UCSD-AML1 (cell line): ENCODE data around the gene LONRF3.
"Not testable (repeated sequence)": the region's sequence is repeated elsewhere in the genome, so short reads cannot be mapped to it uniquely, and the experiment has no call there.

Experiments used
- DNase-seq: peaks from one replicate; lab custom pipeline; 2025; ENCODE audit not compliant: unreplicated experiment; lab: John Stamatoyannopoulos, UW

The LONRF3 gene

DNA sequence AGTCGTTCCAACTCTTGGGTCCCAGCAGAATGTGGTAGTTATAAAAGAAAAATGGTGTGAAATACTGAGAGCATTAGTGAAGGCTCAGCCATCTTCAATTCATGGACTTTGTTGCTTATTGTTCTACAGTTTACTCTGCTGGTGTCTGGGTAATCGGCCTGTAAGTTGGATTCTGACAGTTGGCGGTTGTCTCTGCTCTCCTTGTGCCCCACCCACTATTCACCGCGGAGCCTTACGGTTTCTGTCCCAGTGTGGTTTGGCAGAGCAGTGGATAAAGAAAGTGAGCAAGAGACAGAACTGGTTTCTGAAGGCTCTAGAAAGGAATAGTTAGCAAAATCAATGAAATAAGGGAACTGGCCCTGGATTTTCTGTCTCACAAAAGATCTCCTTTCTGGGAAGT is 9.1 kb downstream of the LONRF3 start:
- DNase-seq = no peak

DNA sequence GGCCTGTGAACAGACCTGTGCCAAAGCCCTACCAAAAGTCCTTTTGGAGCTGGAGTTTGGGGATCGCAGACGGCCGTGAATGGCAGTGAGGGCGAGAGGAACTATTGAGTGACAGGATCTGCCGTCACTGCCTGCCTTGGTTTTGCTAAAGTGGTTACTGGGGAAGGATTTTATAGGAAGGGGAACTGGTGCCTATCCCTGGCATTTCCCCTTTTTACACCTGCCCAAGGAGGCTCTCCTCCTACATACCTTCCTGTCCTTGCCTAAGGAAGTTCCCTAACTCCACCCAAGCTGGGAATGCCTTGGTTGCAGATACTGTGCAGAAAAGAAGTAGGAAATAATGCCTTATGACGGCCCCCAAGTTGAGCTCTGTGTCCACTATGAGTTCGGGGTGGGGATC is 14.5 kb downstream of the LONRF3 start:
- DNase-seq = no peak

DNA sequence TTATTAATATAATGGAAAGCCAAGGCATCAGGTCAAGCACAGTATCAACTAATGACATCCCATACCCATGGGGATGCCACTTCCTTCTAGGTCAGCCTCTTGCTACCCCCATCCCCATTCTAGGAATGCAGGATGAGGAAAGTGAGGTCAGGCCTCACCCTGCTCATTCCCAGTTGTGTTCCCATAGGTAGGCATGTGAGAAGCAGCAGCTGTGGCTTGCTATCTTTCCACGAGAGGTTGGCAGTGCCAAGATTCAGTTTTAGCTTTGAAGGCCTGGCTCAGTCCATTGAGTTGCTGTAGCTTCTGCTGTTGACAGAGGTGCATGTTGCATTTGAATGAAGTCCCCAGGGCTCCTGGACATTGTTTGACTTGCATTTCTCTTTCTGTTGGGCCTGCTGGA is 15.5 kb downstream of the LONRF3 start:
- DNase-seq = no peak

DNA sequence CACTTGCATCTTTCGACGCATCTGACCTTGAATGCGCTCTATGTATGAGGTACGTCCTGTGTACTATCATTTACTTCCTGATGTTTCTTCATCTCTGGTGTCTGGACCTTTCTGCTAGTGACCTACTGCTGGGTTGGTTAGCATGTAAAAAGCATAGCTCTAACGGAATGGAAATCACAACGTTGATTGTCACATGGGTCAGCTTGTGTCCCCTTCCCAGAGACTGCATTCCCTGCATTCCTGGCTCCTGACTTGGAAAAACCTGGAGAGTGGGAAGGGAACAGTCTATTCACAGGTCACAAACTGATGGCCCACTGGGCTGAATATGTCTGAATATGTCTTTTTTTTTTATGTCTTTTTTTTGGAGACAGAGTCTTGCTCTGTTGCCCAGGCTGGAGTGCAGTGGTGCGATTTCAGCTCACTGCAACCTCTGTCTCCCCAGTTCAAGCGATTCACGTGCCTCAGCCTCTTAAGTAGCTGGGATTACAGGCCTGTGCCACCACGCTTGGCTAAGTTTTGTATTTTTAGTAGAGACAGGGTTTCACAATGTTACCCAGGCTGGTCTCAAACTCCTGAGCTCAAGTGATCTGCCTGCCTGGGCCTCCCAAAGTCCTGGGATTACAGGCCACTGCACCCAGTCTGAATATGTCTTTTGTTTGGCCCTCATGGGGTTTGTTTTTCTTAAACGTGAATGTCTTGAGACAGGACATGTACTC is 16.3 kb downstream of the LONRF3 start:
- DNase-seq = no peak

DNA sequence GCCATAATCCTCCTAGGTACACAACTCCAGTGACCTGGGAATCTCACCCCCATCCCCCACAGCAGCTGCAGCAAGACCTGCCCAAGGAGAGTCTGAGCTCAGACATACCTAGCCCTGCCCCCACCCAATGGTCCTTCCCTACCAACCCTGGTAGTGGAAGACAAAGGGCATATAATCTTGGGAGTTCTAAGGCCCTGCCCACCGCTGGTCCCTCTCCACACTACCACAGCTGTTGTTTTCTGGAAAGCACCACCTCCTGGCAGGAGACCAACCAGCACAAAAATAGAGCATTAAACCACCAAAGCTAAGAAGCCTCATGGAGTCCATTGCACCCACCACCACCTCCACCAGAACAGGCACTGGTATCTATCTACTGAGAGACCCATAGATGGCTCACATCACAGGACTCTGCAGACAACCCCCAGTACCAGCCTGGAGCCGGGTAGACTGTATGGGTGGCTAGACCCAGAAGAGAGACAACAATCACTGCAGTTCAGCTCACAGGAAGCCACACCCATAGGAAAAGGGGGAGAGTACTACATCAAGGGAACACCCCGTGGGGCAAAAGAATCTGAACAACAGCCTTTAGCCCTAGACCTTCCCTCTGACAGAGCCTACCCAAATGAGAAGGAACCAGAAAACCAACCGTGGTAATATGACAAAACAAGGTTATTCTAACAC is 18.2 kb downstream of the LONRF3 start:
- DNase-seq = not testable (repeated sequence)

DNA sequence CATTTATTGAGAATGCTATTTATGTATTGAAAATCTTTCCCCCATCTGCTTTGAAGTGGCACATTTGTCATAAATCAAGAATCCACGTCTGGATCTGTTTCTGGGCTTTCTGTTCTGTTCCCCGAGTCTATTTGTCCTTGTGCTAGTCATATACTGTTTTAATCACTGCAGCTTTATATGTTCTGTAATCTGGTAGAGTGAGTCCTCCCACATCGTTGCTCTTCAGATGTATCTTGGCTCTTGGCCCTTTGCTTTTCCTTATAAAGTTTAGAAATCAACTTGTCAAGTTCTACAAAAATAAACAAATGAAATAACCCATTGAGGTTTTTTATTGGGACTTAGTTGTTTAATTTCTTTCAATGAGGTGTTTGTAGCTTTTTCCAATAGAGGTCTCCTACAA is 29.0 kb downstream of the LONRF3 start:
- no peak for DNase-seq

DNA sequence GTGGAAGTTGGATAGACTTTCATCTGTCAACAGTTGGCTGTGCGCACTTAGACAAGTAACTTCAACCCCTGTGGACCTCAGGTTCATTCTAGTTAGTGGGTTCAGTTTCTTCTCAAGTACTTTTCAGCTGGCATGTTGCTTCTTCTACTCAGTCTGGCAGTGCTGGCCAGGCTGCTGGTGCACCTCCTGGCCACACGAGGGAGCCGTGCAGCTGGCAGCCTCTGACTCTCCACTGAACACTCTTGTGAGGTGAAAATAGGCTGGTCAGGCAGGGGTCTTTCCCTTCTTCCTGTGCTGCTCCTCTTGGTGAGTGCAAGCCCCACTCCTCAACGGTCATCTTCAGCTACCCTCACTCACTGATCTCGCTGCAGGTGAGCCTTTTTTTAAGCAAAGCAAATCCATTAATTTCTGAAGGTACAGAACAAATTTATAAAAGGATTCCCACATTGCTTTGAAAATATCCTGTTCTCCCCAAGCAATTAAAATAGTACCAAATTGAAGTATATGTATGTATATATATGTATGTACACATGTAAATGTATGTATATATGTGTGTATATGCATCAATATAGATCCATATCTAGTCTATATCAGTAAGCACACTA is 30.6 kb downstream of the LONRF3 start:
- DNase-seq = peak; percentile 50

DNA sequence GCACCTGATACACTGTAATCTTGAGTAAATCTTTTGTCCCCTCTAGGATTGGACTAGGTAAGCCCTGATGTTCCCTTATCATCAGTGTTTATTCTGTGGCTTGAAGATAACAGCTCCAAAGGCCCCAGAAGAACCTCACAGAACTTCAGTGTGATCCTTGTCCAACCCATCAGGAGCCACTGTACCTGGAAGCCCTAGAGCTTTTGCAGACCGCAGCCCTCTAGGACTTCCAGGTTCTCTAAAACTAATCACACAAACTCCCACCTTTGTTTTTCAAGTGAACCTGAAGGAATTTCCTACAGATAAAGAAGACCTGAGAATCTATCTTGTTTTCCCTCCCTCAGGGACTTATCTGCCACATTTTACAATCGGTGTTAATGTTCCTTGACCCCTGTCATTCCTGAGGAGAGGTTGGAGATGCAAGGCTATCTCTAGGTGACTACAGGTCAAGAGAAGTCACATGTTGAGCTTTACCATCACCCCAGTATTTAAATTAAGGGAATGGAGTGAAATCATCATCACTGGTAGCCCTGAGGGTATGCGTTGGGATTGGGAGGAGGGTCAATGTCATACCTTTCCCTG is 32.9 kb downstream of the LONRF3 start:
- no peak for DNase-seq

DNA sequence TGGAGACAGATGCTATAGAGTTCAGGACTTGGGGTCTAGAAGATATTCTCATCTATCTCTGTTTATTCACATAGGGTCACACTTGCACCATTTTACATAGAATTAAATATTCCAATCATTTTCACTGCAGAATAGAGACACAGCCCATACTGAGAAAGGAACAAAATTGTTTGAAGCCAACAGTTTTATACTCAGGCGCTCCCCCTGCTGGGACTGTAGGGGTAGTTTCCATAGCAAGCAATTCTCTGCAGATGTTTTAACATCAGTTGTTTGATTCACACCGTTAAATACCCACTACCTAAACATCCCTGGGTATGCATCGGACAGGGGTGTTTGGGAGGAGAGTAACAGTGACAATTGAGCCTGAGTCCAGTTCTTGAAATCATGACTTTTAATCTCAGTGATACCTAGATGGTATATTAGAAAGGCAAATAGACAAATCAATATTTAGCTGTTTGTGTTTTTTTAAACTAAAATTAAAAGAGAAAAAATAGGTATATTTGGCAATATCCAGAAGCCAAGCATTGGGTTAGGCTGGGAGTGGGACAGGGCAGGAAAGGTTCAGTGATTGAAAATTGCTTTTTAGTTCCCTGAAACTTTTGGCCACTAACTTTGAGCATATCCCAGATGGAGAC is 33.8 kb downstream of the LONRF3 start:
- peak; percentile 10 for DNase-seq

DNA sequence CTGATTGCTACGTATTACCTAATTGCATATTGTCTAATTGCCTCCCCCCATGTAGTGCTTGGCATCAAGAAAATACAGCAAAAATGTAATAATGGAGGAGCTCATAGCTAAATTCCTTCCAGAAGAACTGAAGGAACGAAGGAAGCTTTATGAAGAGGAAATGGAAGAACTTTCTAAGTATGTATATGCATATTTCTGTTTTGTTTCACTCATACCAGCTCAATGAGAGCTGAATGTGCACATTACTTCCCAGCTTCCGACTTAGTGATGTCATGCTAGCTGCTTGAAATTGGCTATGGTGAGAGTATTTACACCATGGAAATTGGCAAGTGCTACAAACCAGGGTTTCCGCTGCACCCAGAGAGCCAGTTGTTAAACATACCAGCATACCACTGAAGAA is 34.7 kb downstream of the LONRF3 start:
- no peak for DNase-seq

DNA sequence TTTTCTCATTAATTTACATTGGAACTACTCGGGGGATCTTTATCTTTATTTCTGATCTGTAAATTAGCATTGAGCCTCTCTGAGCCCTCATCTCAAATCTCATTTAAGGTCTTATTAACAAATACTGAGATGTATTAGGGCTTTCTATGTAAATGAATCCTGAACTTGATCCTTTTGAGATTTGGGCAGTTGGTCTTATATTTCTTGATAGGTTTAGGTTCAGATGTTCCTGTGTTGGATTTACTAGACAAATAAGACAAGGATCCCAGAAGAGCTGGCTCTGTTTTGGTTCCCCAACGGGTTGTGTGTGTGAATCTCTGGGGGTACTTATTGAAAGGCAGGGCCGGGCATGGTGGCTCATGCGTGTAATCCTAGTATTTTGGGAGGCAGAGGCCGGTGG is 36.1 kb downstream of the LONRF3 start:
- DNase-seq = no peak

DNA sequence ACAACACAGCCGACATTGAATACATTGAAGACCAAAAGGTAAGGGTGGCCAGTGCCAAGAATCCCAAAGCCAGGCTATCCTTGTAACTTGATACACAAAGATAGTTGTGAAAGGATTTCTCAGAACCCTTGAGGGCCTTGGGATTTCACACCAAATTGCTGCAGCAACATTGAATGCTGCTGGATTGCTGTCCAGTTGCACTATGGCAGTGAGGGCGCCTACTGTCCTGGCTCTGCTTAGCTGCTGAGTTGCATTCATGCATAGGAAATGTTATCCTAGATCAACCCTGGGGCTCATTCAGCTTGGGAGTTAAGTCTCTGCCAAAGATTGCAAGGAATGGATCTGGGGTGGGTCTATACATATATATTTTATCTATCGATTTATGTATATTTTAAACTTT is 38.7 kb downstream of the LONRF3 start:
- no peak for DNase-seq

DNA sequence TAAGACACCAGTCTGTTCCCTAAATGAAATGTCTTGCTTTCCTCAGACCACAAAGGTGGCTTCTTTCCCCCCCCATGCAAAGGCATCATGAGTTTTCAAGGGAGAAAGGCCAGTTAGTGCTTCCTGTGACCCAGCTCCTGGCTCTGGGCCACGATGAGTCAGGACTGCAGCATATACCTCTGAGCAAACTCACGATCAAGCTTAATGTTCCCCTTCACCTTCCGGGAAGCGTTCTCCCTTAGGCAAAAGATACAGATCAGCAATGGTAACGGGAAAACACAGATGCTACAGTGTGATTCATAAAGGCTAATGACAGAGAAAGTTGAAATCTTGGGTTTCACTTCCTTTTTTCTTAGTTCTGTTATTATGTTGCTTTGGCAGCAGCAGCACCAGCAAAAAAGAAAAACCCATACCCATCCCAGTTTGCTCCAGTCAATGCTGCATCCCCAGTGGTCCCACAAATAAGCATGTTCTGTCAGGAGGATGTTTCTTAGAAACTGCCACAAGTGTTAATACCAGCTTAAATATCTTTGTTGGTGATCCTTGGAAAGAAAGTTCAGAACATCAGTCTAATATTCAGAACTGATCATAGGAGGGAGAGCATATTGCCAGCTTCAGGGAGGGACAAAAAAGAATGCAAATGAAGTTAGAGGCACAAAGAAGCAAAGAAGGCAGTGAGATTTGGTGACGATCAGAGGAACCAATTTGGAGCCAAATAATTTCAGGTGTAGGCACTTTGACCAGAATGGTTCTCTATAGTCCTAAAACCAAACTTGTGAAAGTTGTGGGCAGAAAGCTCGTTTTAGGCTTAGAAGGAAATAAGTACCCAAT is 41.2 kb downstream of the LONRF3 start:
- DNase-seq = no peak

DNA sequence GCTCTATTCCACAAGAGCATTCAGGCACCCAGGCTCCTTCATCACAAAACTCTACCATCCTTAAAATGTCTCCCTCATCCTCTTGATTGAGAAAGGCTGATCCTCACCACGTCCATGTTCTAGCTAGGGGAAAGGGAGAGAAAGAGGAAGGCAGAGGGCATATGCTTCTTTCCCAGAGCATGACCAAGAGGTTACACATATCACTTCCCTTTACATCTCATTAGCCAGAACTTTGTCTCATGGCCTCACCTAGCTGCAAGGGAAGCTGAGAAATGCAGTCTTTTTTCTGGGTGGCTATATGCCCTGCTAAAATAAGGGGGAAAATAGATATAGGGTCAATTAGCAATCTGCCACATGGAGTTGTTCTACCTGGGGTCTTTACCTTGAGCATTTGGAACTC is 42.7 kb downstream of the LONRF3 start:
- DNase-seq = no peak

DNA sequence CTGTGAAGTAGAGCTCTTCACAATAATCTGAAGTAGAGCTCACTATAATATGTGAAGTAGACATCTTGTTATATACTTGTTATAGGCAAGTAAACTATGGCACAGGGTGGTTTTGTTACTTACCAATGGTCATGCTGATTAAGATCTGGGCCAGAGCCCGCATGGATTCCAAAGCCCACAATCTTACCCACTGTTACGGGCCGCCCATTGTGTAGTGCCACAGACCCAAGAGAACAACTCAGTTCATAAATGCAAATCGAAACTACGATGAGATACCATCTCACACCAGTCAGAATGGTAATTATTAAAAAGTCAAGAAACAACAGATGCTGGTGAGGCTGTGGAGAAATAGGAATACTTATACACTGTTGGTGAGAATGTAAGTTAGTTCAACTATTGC is 51.5 kb downstream of the LONRF3 start:
- DNase-seq = no peak

DNA sequence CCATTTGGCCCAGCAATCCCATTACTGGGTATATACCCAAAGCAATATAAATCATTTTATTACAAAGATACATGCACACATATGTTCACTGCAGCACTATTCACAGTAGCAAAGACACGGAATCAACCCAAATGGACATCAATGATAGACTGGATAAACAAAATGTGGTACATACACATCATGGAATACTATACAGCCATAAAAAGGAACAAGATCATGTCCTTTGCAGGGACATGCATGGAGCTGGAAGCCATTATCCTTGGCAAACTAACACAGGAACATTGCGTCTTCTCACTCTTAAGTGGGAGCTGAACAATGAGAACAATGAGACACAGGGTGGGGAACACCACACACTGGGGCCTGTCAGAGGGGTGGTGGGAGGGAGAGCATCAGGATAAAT is 51.9 kb downstream of the LONRF3 start:
- DNase-seq = not testable (repeated sequence)

DNA sequence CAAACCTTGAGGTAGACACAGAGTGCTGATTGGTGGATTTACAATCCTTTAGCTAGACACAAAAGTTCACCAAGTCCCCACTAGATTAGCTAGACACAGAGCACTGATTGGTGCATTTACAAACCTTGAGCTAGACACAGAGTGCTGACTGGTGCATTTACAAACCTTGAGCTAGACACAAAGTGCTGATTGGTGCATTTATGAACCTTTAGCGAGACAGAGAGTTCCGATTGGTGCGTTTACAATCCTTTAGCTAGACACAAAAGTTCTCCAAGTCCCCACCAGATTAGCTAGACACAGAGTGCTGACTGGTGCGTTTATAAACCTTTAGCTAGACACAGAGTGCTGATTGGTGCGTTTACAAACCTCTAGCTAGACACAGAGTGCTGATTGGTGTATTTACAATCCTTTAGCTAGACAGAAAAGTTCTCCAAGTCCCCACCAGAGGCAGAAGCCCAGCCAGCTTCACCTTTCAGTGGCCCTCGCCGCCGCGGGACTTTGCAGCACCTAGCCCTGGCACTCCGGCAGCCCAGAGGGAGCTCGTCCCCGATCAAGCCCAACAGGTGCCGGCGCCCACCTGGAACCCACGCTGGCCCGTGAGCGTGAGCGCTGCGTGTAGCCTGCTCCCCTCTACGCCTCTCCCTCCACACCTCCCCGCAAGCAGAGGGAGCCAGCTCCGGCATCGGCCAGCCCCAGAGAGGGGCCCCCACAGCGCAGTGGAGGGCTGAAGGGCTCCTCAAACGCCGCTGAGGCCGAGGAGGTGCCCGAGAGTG is 53.7 kb downstream of the LONRF3 start:
- DNase-seq = not testable (repeated sequence)

DNA sequence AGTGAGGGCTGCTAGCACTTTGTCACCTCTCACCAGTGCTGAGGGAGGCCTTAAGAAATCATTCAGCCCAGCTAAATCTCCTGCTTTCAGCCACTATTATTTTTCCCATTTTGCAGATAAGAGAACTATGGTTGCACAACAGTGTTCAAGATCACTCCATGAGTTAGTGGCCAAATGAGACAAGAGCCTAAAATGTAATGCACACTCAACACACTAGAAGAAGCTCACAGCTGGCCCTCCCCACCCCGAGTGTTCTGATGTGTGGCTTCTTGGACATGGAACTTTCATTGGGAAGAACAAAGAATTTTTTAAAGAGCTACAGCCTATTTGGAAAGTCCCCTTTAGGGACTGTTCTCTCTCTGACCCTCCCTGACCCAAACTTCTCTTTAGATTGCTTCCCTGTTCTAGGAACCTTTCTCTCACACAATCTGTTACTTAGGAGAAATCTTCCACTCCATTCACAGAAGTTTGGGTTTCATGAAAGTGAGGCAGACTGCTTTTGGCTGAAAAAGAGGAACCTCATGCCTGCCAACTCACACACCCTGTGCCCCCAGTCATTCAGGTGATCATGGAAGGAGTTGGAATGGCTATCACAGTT is 54.4 kb downstream of the LONRF3 start:
- no peak for DNase-seq

DNA sequence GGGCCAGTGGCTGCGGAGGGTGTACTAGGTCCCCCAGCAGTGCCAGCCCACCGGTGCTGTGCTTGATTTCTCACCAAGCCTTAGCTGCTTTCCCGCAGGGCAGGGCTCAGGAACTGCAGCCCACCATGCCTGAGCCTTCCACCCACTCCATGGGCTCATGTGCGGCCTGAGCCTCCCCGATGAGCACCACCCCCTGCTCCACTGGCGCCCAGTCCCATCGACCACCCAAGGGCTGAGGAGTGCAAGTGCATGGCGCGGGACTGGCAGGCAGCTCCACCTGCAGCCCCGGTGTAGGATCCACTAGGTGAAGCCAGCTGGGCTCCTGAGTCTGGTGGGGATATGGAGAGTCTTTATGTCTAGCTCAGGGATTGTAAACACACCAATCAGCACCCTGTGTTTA is 55.2 kb downstream of the LONRF3 start:
- DNase-seq = not testable (repeated sequence)

DNA sequence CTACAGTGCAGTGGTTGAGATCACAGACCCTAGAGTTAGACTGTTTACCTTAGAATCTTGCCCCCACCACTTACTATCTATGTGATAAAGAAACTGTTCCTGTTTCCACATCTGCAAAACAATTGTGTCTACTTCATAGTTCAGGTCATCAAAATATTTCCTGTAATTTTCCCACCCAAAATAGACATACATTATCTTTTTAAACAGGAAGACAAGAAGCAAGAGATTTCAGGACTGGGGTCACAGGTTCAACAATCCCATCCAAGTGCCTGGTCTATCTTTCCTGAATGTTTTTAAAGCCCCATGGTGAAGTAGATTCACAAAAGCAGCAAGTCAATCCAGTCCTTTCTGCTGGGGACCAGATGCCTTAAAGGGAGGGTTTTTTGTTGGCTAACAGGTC is 56.6 kb downstream of the LONRF3 start:
- DNase-seq = no peak
